ENCODE results near the gene MRPL58. TPM values are rescaled to one million over a fixed set of nuclear protein-coding genes. Genes with fewer than 3 reads are reported as not detected.

MRPL58 gene
- total and polyA plus RNA-seq, 2 of the 8 experiments (the other 6 are each of a cell fraction or from before 2014, with no cell fraction given): 43.6 to 49.1 TPM

DNA sequence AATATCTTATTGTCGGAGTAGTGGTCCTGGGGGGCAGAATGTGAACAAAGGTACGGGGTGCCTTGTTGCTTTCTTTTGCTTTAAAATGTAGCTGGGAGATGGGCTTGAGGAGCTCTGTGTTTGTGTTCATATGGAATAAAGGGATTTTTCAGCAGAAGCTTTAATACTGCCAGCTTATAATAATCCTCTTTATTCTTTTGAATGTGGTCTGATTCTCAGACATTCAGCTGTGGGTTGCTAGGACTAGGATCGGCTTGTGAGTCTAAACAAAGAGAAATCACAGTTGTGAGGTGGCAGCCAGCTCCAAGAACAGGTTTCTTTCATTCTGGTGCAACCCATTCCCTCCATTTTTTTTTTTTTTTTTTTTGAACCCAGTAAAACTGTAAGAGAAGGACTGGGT lies 7.2 kb downstream of the MRPL58 start (continued):
- TF ChIP-seq, protein P1, sequence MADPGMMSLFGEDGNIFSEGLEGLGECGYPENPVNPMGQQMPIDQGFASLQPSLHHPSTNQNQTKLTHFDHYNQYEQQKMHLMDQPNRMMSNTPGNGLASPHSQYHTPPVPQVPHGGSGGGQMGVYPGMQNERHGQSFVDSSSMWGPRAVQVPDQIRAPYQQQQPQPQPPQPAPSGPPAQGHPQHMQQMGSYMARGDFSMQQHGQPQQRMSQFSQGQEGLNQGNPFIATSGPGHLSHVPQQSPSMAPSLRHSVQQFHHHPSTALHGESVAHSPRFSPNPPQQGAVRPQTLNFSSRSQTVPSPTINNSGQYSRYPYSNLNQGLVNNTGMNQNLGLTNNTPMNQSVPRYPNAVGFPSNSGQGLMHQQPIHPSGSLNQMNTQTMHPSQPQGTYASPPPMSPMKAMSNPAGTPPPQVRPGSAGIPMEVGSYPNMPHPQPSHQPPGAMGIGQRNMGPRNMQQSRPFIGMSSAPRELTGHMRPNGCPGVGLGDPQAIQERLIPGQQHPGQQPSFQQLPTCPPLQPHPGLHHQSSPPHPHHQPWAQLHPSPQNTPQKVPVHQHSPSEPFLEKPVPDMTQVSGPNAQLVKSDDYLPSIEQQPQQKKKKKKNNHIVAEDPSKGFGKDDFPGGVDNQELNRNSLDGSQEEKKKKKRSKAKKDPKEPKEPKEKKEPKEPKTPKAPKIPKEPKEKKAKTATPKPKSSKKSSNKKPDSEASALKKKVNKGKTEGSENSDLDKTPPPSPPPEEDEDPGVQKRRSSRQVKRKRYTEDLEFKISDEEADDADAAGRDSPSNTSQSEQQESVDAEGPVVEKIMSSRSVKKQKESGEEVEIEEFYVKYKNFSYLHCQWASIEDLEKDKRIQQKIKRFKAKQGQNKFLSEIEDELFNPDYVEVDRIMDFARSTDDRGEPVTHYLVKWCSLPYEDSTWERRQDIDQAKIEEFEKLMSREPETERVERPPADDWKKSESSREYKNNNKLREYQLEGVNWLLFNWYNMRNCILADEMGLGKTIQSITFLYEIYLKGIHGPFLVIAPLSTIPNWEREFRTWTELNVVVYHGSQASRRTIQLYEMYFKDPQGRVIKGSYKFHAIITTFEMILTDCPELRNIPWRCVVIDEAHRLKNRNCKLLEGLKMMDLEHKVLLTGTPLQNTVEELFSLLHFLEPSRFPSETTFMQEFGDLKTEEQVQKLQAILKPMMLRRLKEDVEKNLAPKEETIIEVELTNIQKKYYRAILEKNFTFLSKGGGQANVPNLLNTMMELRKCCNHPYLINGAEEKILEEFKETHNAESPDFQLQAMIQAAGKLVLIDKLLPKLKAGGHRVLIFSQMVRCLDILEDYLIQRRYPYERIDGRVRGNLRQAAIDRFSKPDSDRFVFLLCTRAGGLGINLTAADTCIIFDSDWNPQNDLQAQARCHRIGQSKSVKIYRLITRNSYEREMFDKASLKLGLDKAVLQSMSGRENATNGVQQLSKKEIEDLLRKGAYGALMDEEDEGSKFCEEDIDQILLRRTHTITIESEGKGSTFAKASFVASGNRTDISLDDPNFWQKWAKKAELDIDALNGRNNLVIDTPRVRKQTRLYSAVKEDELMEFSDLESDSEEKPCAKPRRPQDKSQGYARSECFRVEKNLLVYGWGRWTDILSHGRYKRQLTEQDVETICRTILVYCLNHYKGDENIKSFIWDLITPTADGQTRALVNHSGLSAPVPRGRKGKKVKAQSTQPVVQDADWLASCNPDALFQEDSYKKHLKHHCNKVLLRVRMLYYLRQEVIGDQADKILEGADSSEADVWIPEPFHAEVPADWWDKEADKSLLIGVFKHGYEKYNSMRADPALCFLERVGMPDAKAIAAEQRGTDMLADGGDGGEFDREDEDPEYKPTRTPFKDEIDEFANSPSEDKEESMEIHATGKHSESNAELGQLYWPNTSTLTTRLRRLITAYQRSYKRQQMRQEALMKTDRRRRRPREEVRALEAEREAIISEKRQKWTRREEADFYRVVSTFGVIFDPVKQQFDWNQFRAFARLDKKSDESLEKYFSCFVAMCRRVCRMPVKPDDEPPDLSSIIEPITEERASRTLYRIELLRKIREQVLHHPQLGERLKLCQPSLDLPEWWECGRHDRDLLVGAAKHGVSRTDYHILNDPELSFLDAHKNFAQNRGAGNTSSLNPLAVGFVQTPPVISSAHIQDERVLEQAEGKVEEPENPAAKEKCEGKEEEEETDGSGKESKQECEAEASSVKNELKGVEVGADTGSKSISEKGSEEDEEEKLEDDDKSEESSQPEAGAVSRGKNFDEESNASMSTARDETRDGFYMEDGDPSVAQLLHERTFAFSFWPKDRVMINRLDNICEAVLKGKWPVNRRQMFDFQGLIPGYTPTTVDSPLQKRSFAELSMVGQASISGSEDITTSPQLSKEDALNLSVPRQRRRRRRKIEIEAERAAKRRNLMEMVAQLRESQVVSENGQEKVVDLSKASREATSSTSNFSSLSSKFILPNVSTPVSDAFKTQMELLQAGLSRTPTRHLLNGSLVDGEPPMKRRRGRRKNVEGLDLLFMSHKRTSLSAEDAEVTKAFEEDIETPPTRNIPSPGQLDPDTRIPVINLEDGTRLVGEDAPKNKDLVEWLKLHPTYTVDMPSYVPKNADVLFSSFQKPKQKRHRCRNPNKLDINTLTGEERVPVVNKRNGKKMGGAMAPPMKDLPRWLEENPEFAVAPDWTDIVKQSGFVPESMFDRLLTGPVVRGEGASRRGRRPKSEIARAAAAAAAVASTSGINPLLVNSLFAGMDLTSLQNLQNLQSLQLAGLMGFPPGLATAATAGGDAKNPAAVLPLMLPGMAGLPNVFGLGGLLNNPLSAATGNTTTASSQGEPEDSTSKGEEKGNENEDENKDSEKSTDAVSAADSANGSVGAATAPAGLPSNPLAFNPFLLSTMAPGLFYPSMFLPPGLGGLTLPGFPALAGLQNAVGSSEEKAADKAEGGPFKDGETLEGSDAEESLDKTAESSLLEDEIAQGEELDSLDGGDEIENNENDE (IDR thresholded peaks at IDR 0.05; ENCODE audit: insufficient replicate concordance, low read length): no peak
- no peak for TF ChIP-seq RAD21 (IDR thresholded peaks at IDR 0.05 in 1 of 2, conservative IDR thresholded peaks at IDR 0.05 in 1 of 2; ENCODE audit: low read depth in 2 of 2, low read length in 2 of 2)
- TF ChIP-seq SIX5 (IDR thresholded peaks at IDR 0.05; ENCODE audit: low read depth, low read length): no peak
- no peak for TF ChIP-seq KDM5A (IDR thresholded peaks at IDR 0.05; ENCODE audit: low read length)
- TF ChIP-seq BACH1 (IDR thresholded peaks at IDR 0.05; ENCODE audit: low read length): no peak
- no peak for TF ChIP-seq SP4 (IDR thresholded peaks at IDR 0.05; ENCODE audit: low read length)
- no peak for TF ChIP-seq FOSL1 (IDR thresholded peaks at IDR 0.05; ENCODE audit: insufficient read depth, low read depth, low read length)
- no peak for TF ChIP-seq EZH2 (IDR thresholded peaks at IDR 0.05; ENCODE audit: low read depth, low read length, severe bottlenecking)
